Liver (tissue), 9 donors: ENCODE results near the gene DIP2C. TPM values are rescaled to one million over a fixed set of nuclear protein-coding genes. Genes with fewer than 3 reads are reported as not detected.

Experiments
- DNase-seq: peaks from one replicate; pipeline ENCODE4 v3.0.0-alpha.2; 2017; ENCODE audit warnings: low spot score
- H3K27ac ChIP-seq, 2 donors: one replicate each; pipeline ENCODE4 v1.7.0; 2013; ENCODE audit warnings: inconsistent platforms in 2 of 2, low read length in 2 of 2, control low read depth in 1 of 2, low read depth in 1 of 2, mild to moderate bottlenecking in 1 of 2
- H3K27me3 ChIP-seq, 4 donors: one replicate each; pipeline versions ENCODE4 v1.6.1 to v1.7.0; 2013; ENCODE audit warnings: low read length in 3 of 4, inconsistent platforms in 1 of 4, mild to moderate bottlenecking in 1 of 4, moderate library complexity in 1 of 4; ENCODE audit not compliant: control insufficient read depth in 4 of 4, insufficient read depth in 4 of 4
- H3K36me3 ChIP-seq, 4 donors: one replicate each; pipeline versions ENCODE4 v1.6.1 to v1.7.0; 2013; ENCODE audit warnings: low read length in 3 of 4, mild to moderate bottlenecking in 3 of 4, low read depth in 1 of 4, moderate library complexity in 1 of 4; ENCODE audit not compliant: control insufficient read depth in 4 of 4, insufficient read depth in 3 of 4
- H3K4me1 ChIP-seq, 4 donors: one replicate each; pipeline versions ENCODE4 v1.6.1 to v1.7.0; 2013; ENCODE audit warnings: low read length in 3 of 4, mild to moderate bottlenecking in 3 of 4, moderate library complexity in 1 of 4; ENCODE audit not compliant: control insufficient read depth in 4 of 4, insufficient read depth in 4 of 4
- H3K4me3 ChIP-seq, 3 donors: one replicate each; pipeline versions ENCODE4 v1.6.1 to v1.7.0; 2013; ENCODE audit warnings: low read length in 3 of 3, control low read depth in 1 of 3, low read depth in 1 of 3, mild to moderate bottlenecking in 1 of 3
- H3K9ac ChIP-seq, 2 donors: one replicate each; pipeline ENCODE4 v1.7.0; 2013; ENCODE audit warnings: low read length in 2 of 2, mild to moderate bottlenecking in 2 of 2, moderate library complexity in 2 of 2, control low read depth in 1 of 2, low read depth in 1 of 2
- H3K9me3 ChIP-seq, 4 donors: one replicate each; pipeline versions ENCODE4 v1.6.1 to v1.7.0; 2013; ENCODE audit warnings: low read length in 3 of 4; ENCODE audit not compliant: control insufficient read depth in 4 of 4
- ATF3 ChIP-seq: IDR thresholded peaks from 2 replicates; pipeline ENCODE4 v1.6.1; 2016; ENCODE audit warnings: antibody characterized with exemption
- CTCF ChIP-seq: fragments of 150-350 bp; IDR thresholded peaks from 2 replicates; pipeline ENCODE4 v1.5.1; 2017; ENCODE audit warnings: improper control_type of control experiment, low read depth, low read length; ENCODE audit not compliant: missing input control
- EGR1 ChIP-seq, 2 donors: IDR thresholded peaks; 2 replicates each; pipeline ENCODE4 v1.6.1; 2016 to 2018; ENCODE audit warnings: antibody characterized with exemption in 2 of 2, low read depth in 2 of 2
- FOXA1 ChIP-seq: IDR thresholded peaks from 2 replicates; pipeline ENCODE4 v1.6.1; 2016; ENCODE audit warnings: antibody characterized with exemption
- FOXA2 ChIP-seq: IDR thresholded peaks from 2 replicates; pipeline ENCODE4 v1.6.1; 2016; ENCODE audit warnings: antibody characterized with exemption
- GABPA ChIP-seq, 2 donors: IDR thresholded peaks in 1 of 2; conservative IDR thresholded peaks in 1 of 2; 2 replicates each; pipeline ENCODE4 v1.6.1; 2016; ENCODE audit warnings: antibody characterized with exemption in 2 of 2, mild to moderate bottlenecking in 1 of 2, moderate library complexity in 1 of 2
- HNF4A ChIP-seq, 2 donors: conservative IDR thresholded peaks; 2 replicates each; pipeline ENCODE4 v1.6.1; 2016; ENCODE audit warnings: antibody characterized with exemption in 2 of 2, mild to moderate bottlenecking in 2 of 2
- HNF4G ChIP-seq: IDR thresholded peaks from 2 replicates; pipeline ENCODE4 v1.6.1; 2016; ENCODE audit warnings: antibody characterized with exemption
- JUND ChIP-seq, 2 donors: IDR thresholded peaks; 2 replicates each; pipeline ENCODE4 v1.6.1; 2016; ENCODE audit warnings: antibody characterized with exemption in 2 of 2
- MAX ChIP-seq: IDR thresholded peaks from 2 replicates; pipeline ENCODE4 v1.6.1; 2016; ENCODE audit warnings: antibody characterized with exemption
- NR2F2 ChIP-seq: IDR thresholded peaks from 2 replicates; pipeline ENCODE4 v1.6.1; 2016; ENCODE audit warnings: antibody characterized with exemption
- RAD21 ChIP-seq, 2 donors: IDR thresholded peaks; 2 replicates each; pipeline ENCODE4 v1.6.1; 2016; ENCODE audit warnings: antibody characterized with exemption in 2 of 2, mild to moderate bottlenecking in 2 of 2
- REST ChIP-seq: IDR thresholded peaks from 2 replicates; pipeline ENCODE4 v1.6.1; 2016; ENCODE audit warnings: antibody characterized with exemption, mild to moderate bottlenecking
- RXRA ChIP-seq, 2 donors: IDR thresholded peaks; 2 replicates each; pipeline ENCODE4 v1.6.1; 2017 to 2018; ENCODE audit warnings: antibody characterized with exemption in 2 of 2, mild to moderate bottlenecking in 1 of 2
- SP1 ChIP-seq: IDR thresholded peaks from 2 replicates; pipeline ENCODE4 v1.6.1; 2018; ENCODE audit warnings: antibody characterized with exemption, mild to moderate bottlenecking
- TAF1 ChIP-seq: conservative IDR thresholded peaks from 2 replicates; pipeline ENCODE4 v1.6.1; 2016; ENCODE audit warnings: antibody characterized with exemption, mild to moderate bottlenecking
- YY1 ChIP-seq: IDR thresholded peaks from 2 replicates; pipeline ENCODE4 v1.6.1; 2016; ENCODE audit warnings: antibody characterized with exemption, mild to moderate bottlenecking
- ZBTB33 ChIP-seq: IDR thresholded peaks from 2 replicates; pipeline ENCODE4 v1.6.1; 2016; ENCODE audit warnings: antibody characterized with exemption
- WGBS: extraction: QIAGEN DNeasy Blood & Tissue Kit; methylation state at CpG from one replicate; pipeline ENCODE4 v1.1.7; 2013; 5-methylcytosine and 5-hydroxymethylcytosine counted together
- polyA plus RNA-seq, 2 donors: library from polyadenylated mRNA; stranded (reverse) in 1 of 2; unstranded in 1 of 2; fragments of 200-250 nt in 1 of 2; fragments of >200 nt in 1 of 2; fragmentation: Nextera tagmentation in 1 of 2; extraction: Ambion mirVana in 1 of 2; gene quantifications; one replicate each; pipeline versions ENCODE4 v1.2.1 to v1.2.3, GENCODE V29; 2013 to 2015
- total RNA-seq, 2 donors: library from RNA; depleted of rRNA; stranded (reverse); fragments of >200 nt; gene quantifications; one replicate each; pipeline ENCODE4 v1.2.3, GENCODE V29; 2014
- donor health status: healthy.
- donor health status: healthy.
- donor health status: healthy.
- donor health status: healthy.
- donor health status: healthy.

The DIP2C gene
- total and polyA plus RNA-seq, 4 donors = 4.2 to 12.2 (median 5.7) TPM

GRCh38 chr10:412109-412508, 277.4 kb downstream of the DIP2C start:
- no peak overlapping the region for H3K27ac ChIP-seq
- H3K27me3 ChIP-seq = no peaks in the 10 kb centered on the region
- H3K9ac ChIP-seq = no peak overlapping the region
- no peak overlapping the region for H3K4me3 ChIP-seq
- H3K36me3 ChIP-seq = peaks cover 3 to 25% (median 14%) of the 10 kb centered on the region in 4 donors
- DNase-seq = no peak
- TF ChIP-seq CTCF = no peak
- no peak for TF ChIP-seq ATF3
- no peak for TF ChIP-seq SP1
- no peak for TF ChIP-seq REST
- TF ChIP-seq HNF4A (conservative IDR thresholded peaks at IDR 0.05) = no peak
- no peak for TF ChIP-seq FOXA2
- no peak for TF ChIP-seq RXRA (IDR thresholded peaks at IDR 0.05)
- TF ChIP-seq GABPA (IDR thresholded peaks at IDR 0.05 in 1 of 2, conservative IDR thresholded peaks at IDR 0.05 in 1 of 2) = no peak
- TF ChIP-seq EGR1 (IDR thresholded peaks at IDR 0.05; ENCODE audit: low read depth in 2 of 2) = no peak
- no peak for TF ChIP-seq MAX
- TF ChIP-seq JUND (IDR thresholded peaks at IDR 0.05) = no peak
- no peak for TF ChIP-seq NR2F2
- no peak for TF ChIP-seq ZBTB33
- TF ChIP-seq TAF1 = no peak
- TF ChIP-seq HNF4G = no peak
- no peak for TF ChIP-seq RAD21 (IDR thresholded peaks at IDR 0.05)
- no peak for TF ChIP-seq YY1
- TF ChIP-seq FOXA1 = no peak
- no peaks in the 10 kb centered on the region for H3K9me3 ChIP-seq
- H3K4me1 ChIP-seq = no peaks in the 10 kb centered on the region
- 85% methylated on average over 10 of the region's 10 CpGs for WGBS
